Mesendoderm (in vitro differentiated cells): ENCODE data around the gene KRT82.
A peak's percentile ranks its signal among the peaks of the same experiment; 100 is the strongest.
"Not testable (repeated sequence)": the region's sequence is repeated elsewhere in the genome, so short reads cannot be mapped to it uniquely, and the experiment has no call there.

ENCODE experiments used
- DNase-seq: peaks from one replicate; pipeline ENCODE4 v3.0.0; 2013
- H2AK5ac ChIP-seq: 2 replicates; pipeline ENCODE4 v1.6.1; 2013; ENCODE audit warnings: low read length, inconsistent platforms
- H2BK120ac ChIP-seq: 2 replicates; pipeline ENCODE4 v1.6.1; 2013; ENCODE audit warnings: low read depth, mild to moderate bottlenecking, low read length, moderate library complexity, mixed read lengths
- H2BK15ac ChIP-seq: replicated peaks from 2 replicates; pipeline ENCODE4 v1.6.1; 2013; ENCODE audit warnings: low read depth, mild to moderate bottlenecking, moderate library complexity
- H2BK5ac ChIP-seq: 2 replicates; pipeline ENCODE4 v1.6.1; 2013; ENCODE audit warnings: low read length, inconsistent platforms
- H3K18ac ChIP-seq: 2 replicates; pipeline ENCODE4 v1.6.1; 2013; ENCODE audit warnings: mild to moderate bottlenecking, low read length, mixed read lengths
- H3K23ac ChIP-seq: one replicate; pipeline ENCODE4 v1.6.1; 2013; ENCODE audit warnings: low read length
- H3K27ac ChIP-seq: 2 replicates; pipeline ENCODE4 v1.5.1; 2013; ENCODE audit warnings: low read depth, mild to moderate bottlenecking, inconsistent platforms, low read length, moderate library complexity
- H3K27me3 ChIP-seq: 2 replicates; pipeline ENCODE4 v1.6.1; 2013; ENCODE audit warnings: low read length, control low read depth, mild to moderate bottlenecking, inconsistent platforms; ENCODE audit not compliant: insufficient read depth, poor library complexity
- H3K36me3 ChIP-seq: 2 replicates; pipeline ENCODE4 v1.6.1; 2013; ENCODE audit warnings: low read length, inconsistent platforms; ENCODE audit not compliant: control insufficient read depth, insufficient read depth
- H3K4ac ChIP-seq: one replicate; pipeline ENCODE4 v1.6.1; 2013; ENCODE audit warnings: low read depth, mild to moderate bottlenecking, low read length, moderate library complexity
- H3K4me1 ChIP-seq: 2 replicates; pipeline ENCODE4 v1.6.1; 2013; ENCODE audit warnings: low read depth, low read length, inconsistent platforms; ENCODE audit not compliant: control insufficient read depth
- H3K4me2 ChIP-seq: 2 replicates; pipeline ENCODE4 v1.6.1; 2013; ENCODE audit warnings: low read length
- H3K4me3 ChIP-seq: 2 replicates; pipeline ENCODE4 v1.5.1; 2013; ENCODE audit warnings: mild to moderate bottlenecking, low read length
- H3K56ac ChIP-seq: one replicate; pipeline ENCODE4 v1.6.1; 2013; ENCODE audit warnings: low read length
- H3K79me1 ChIP-seq: 2 replicates; pipeline ENCODE4 v1.6.1; 2013; ENCODE audit warnings: low read length, inconsistent platforms
- H3K79me2 ChIP-seq: 2 replicates; pipeline ENCODE4 v1.6.1; 2013; ENCODE audit warnings: mild to moderate bottlenecking, low read length; ENCODE audit not compliant: control insufficient read depth, insufficient read depth
- H3K9ac ChIP-seq: 2 replicates; pipeline ENCODE4 v1.6.1; 2013; ENCODE audit warnings: low read length, inconsistent platforms
- H4K5ac ChIP-seq: one replicate; pipeline ENCODE4 v1.6.1; 2013; ENCODE audit warnings: low read length
- H4K8ac ChIP-seq: one replicate; pipeline ENCODE4 v1.6.1; 2013; ENCODE audit warnings: low read depth, mild to moderate bottlenecking, control low read depth, low read length, moderate library complexity
- WGBS: extraction: QIAGEN DNeasy Blood & Tissue Kit; methylation state at CpG from one replicate; pipeline ENCODE4 v1.1.7; 2013; ENCODE audit warnings: low lambda C conversion rate, missing lambda C conversion rate; ENCODE audit not compliant: insufficient coverage; ENCODE audit errors: extremely low coverage; 5-methylcytosine and 5-hydroxymethylcytosine counted together

KRT82 gene

GRCh38 chr12:52413782-52414345 is 7.7 kb upstream of the KRT82 start:
- H3K79me1 ChIP-seq = no peaks in the 10 kb centered on the region
- H3K4me2 ChIP-seq = no peak overlapping the region
- WGBS = no CpG with 5 or more reads among the region's 8 CpGs
- H3K27ac ChIP-seq = no peak overlapping the region
- no peak overlapping the region for H4K8ac ChIP-seq
- no peak overlapping the region for H3K23ac ChIP-seq
- H2BK5ac ChIP-seq = no peak overlapping the region
- H2BK15ac ChIP-seq = no peak overlapping the region
- no peak overlapping the region for H3K9ac ChIP-seq
- no peak overlapping the region for H3K56ac ChIP-seq
- H3K79me2 ChIP-seq = no peaks in the 10 kb centered on the region
- DNase-seq = peak; percentile 33
- H2AK5ac ChIP-seq = no peak overlapping the region
- H3K36me3 ChIP-seq = no peaks in the 10 kb centered on the region
- no peak overlapping the region for H3K4ac ChIP-seq
- H3K18ac ChIP-seq = no peak overlapping the region
- H2BK120ac ChIP-seq = no peak overlapping the region
- no peak overlapping the region for H4K5ac ChIP-seq
- no peaks in the 10 kb centered on the region for H3K4me1 ChIP-seq
- H3K27me3 ChIP-seq = no peaks in the 10 kb centered on the region
- no peak overlapping the region for H3K4me3 ChIP-seq

- no peaks in the 10 kb centered on the region for H3K79me1 ChIP-seq
- H3K4me1 ChIP-seq = no peaks in the 10 kb centered on the region
- H4K5ac ChIP-seq = no peak overlapping the region
- H3K4ac ChIP-seq = no peak overlapping the region
- H2BK5ac ChIP-seq = no peak overlapping the region
- H3K4me2 ChIP-seq = no peak overlapping the region
- no peak overlapping the region for H3K18ac ChIP-seq
- no peaks in the 10 kb centered on the region for H3K27me3 ChIP-seq
- H3K9ac ChIP-seq = no peak overlapping the region
- no peaks in the 10 kb centered on the region for H3K36me3 ChIP-seq
- no peak for DNase-seq
- no peak overlapping the region for H3K27ac ChIP-seq
- H2BK15ac ChIP-seq = no peak overlapping the region
- H2AK5ac ChIP-seq = no peak overlapping the region
- no peak overlapping the region for H3K4me3 ChIP-seq
- no peak overlapping the region for H2BK120ac ChIP-seq
- no peak overlapping the region for H4K8ac ChIP-seq
- H3K56ac ChIP-seq = no peak overlapping the region
- no peak overlapping the region for H3K23ac ChIP-seq
- no peaks in the 10 kb centered on the region for H3K79me2 ChIP-seq
- no CpG with 5 or more reads among the region's 4 CpGs for WGBS
These were observed 7.1 kb upstream of the KRT82 start for GRCh38 chr12:52413202-52413601.

GRCh38 chr12:52411815-52412214 is 5.7 kb upstream of the KRT82 start:
- whole genome bisulfite sequencing = no CpG with 5 or more reads among the region's 10 CpGs

GRCh38 chr12:52410589-52411248 is 4.6 kb upstream of the KRT82 start:
- H3K4me3 ChIP-seq, DNase-seq, H2BK120ac ChIP-seq, H3K56ac ChIP-seq, H4K5ac ChIP-seq, H3K79me2 ChIP-seq, H2AK5ac ChIP-seq, H2BK5ac ChIP-seq, H3K4me2 ChIP-seq, H3K9ac ChIP-seq, H3K27me3 ChIP-seq, H3K36me3 ChIP-seq, H2BK15ac ChIP-seq, H3K23ac ChIP-seq, H3K79me1 ChIP-seq, H3K4me1 ChIP-seq, H3K27ac ChIP-seq, H3K4ac ChIP-seq, H3K18ac ChIP-seq, H4K8ac ChIP-seq: not testable (repeated sequence)
- WGBS = no CpG with 5 or more reads among the region's 1 CpG

More at GRCh38 chr12:52411815-52412214, 5.7 kb upstream of the KRT82 start:
- Histone ChIP-seq H2AK5ac (no peak overlapping the region), H3K23ac (no peak overlapping the region), H3K27me3 (no peaks in the 10 kb centered on the region), H3K27ac (no peak overlapping the region), H3K4me1 (no peaks in the 10 kb centered on the region), H2BK5ac (no peak overlapping the region), H2BK15ac (no peak overlapping the region), H4K8ac (no peak overlapping the region), H3K18ac (no peak overlapping the region), H3K36me3 (no peaks in the 10 kb centered on the region), H2BK120ac (no peak overlapping the region), H3K56ac (no peak overlapping the region), H3K79me1 (no peaks in the 10 kb centered on the region), H3K9ac (no peak overlapping the region), H3K4me3 (no peak overlapping the region), H3K4me2 (no peak overlapping the region), H3K4ac (no peak overlapping the region), H3K79me2 (no peaks in the 10 kb centered on the region), H4K5ac (no peak overlapping the region)
- DNase-seq = no peak

- H3K27me3 ChIP-seq = no peaks in the 10 kb centered on the region
These were observed 1.8 kb upstream of the KRT82 start for GRCh38 chr12:52407918-52408317.

GRCh38 chr12:52404951-52405350 is 1.2 kb downstream of the KRT82 start:
- Histone ChIP-seq H3K36me3 (no peaks in the 10 kb centered on the region), H3K4ac (no peak overlapping the region), H4K5ac (no peak overlapping the region), H3K23ac (no peak overlapping the region), H2AK5ac (no peak overlapping the region), H3K4me3 (no peak overlapping the region), H3K4me1 (no peaks in the 10 kb centered on the region), H3K18ac (no peak overlapping the region), H3K9ac (no peak overlapping the region), H4K8ac (no peak overlapping the region), H2BK15ac (no peak overlapping the region), H3K4me2 (no peak overlapping the region), H3K56ac (no peak overlapping the region), H3K27me3 (no peaks in the 10 kb centered on the region), H2BK5ac (no peak overlapping the region), H3K79me2 (no peaks in the 10 kb centered on the region), H3K79me1 (no peaks in the 10 kb centered on the region), H2BK120ac (no peak overlapping the region), H3K27ac (no peak overlapping the region)
- no peak for DNase-seq
- WGBS = no CpG with 5 or more reads among the region's 3 CpGs

More at GRCh38 chr12:52407918-52408317, 1.8 kb upstream of the KRT82 start:
- no peak overlapping the region for H2AK5ac ChIP-seq
- H2BK5ac ChIP-seq = no peak overlapping the region
- no peak for DNase-seq
- H3K4ac ChIP-seq = no peak overlapping the region
- no peak overlapping the region for H2BK15ac ChIP-seq
- no peak overlapping the region for H3K27ac ChIP-seq
- H2BK120ac ChIP-seq = no peak overlapping the region
- no peak overlapping the region for H3K56ac ChIP-seq
- no peaks in the 10 kb centered on the region for H3K4me1 ChIP-seq
- H3K18ac ChIP-seq = no peak overlapping the region
- no CpG with 5 or more reads among the region's 5 CpGs for WGBS
- no peak overlapping the region for H3K4me3 ChIP-seq
- no peak overlapping the region for H3K4me2 ChIP-seq
- no peaks in the 10 kb centered on the region for H3K36me3 ChIP-seq
- no peak overlapping the region for H3K23ac ChIP-seq
- H4K5ac ChIP-seq = no peak overlapping the region
- no peaks in the 10 kb centered on the region for H3K79me2 ChIP-seq
- no peak overlapping the region for H3K9ac ChIP-seq
- no peaks in the 10 kb centered on the region for H3K79me1 ChIP-seq
- no peak overlapping the region for H4K8ac ChIP-seq
